Liver (tissue), 3 donors: ENCODE results near the gene LARP4.

ENCODE experiments used
- CTCF ChIP-seq: fragments of 150-350 bp; IDR thresholded peaks from 2 replicates; pipeline ENCODE4 v1.5.1; 2017; ENCODE audit warnings: improper control_type of control experiment, low read depth, low read length; ENCODE audit not compliant: missing input control
- MAX ChIP-seq: IDR thresholded peaks from 2 replicates; pipeline ENCODE4 v1.6.1; 2016; ENCODE audit warnings: antibody characterized with exemption
- RAD21 ChIP-seq, 2 donors: IDR thresholded peaks; 2 replicates each; pipeline ENCODE4 v1.6.1; 2016; ENCODE audit warnings: antibody characterized with exemption in 2 of 2, mild to moderate bottlenecking in 2 of 2
- SP1 ChIP-seq: IDR thresholded peaks from 2 replicates; pipeline ENCODE4 v1.6.1; 2018; ENCODE audit warnings: antibody characterized with exemption, mild to moderate bottlenecking
- TAF1 ChIP-seq: conservative IDR thresholded peaks from 2 replicates; pipeline ENCODE4 v1.6.1; 2016; ENCODE audit warnings: antibody characterized with exemption, mild to moderate bottlenecking
- TF ChIP-seq, protein P1 (sequence below): IDR thresholded peaks from 2 replicates; pipeline ENCODE4 v1.6.1; 2016; ENCODE audit warnings: antibody characterized with exemption
- donor health status: healthy.
- donor health status: healthy.

- TF ChIP-seq MAX (no peak), CTCF (no peak), RAD21 (IDR thresholded peaks at IDR 0.05) (no peak), SP1 (no peak), TAF1 (no peak)
- TF ChIP-seq, protein P1, sequence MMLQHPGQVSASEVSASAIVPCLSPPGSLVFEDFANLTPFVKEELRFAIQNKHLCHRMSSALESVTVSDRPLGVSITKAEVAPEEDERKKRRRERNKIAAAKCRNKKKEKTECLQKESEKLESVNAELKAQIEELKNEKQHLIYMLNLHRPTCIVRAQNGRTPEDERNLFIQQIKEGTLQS, result no peak
Measured at GRCh38 chr12:50488801-50489200, 88.1 kb downstream of the LARP4 start.
